MM.1S (cell line): ENCODE results near the gene GOLIM4.

Source experiments
- CTCF ChIP-seq: fragments of 300-600 bp; sonication (generic); IDR thresholded peaks from 2 replicates; pipeline ENCODE4 v1.5.1; 2016; ENCODE audit warnings: antibody characterized with exemption, low read length, mixed read lengths
- EZH2phosphoT487 ChIP-seq: fragments of 300-600 bp; sonication (generic); IDR thresholded peaks from 2 replicates; pipeline ENCODE4 v1.6.1; 2018; ENCODE audit warnings: antibody characterized with exemption, low read length

DNA sequence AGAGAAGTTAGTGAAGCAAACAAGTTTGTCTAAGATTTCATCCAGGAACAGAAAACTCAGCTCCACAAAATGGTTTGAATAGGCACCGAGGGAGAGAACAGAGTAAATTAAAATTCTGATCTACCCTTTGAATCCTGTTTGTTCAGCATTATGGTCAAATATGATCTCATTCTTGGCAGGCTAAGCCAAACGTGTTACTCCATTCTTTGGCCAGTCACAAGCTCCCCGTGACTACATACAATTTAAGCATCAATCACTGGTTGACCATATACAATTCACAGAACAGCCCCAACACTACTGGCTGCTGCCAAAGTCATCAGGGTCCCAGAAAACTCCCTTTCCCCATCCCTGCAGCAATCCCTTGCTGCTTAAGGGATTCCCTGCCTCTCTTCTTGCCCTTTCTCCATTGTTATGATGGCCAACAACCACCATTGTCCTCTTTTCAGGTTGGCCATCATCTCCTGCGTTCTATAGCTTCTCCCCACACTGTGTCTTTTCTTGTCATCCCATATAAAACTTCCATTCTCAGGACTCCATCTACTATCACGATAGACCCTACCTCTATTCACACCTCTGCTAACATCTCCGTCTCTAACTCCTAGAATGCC lies 46.3 kb downstream of the GOLIM4 start:
- TF ChIP-seq CTCF (no peak), EZH2phosphoT487 (no peak)
